B cell (primary cell): Measurements from ENCODE around the gene SAMM50. TPM values are rescaled to one million over a fixed set of nuclear protein-coding genes. Genes with fewer than 3 reads are reported as not detected.

Source experiments
- ATAC-seq: fragments of 200-7000 bp; cut with Tn5 transposase; one replicate; pipeline ENCODE4 v1.10.0; 2021; ENCODE audit warnings: low read depth, mild to moderate bottlenecking, moderate number of reproducible peaks, moderate library complexity
- CTCF ChIA-PET: fragments of 350-600 bp; sonication (Branson Sonifier 250); formaldehyde crosslinking; loops from one replicate; lab custom pipeline; 2021; ENCODE audit warnings: antibody characterized with exemption, inconsistent platforms; lab: Charles Lee
- POLR2A ChIA-PET: fragments of 350-600 bp; sonication (Branson Sonifier 250); formaldehyde crosslinking; loops from one replicate; lab custom pipeline; 2021; ENCODE audit warnings: antibody characterized with exemption; lab: Charles Lee
- DNase-seq: peaks from one replicate; pipeline ENCODE4 v3.0.0; 2013
- H2AFZ ChIP-seq: 2 replicates; pipeline ENCODE4 v1.6.1; 2012; ENCODE audit warnings: mild to moderate bottlenecking, low read depth, low read length; ENCODE audit not compliant: insufficient read depth, poor library complexity, severe bottlenecking
- H3K27ac ChIP-seq, 2 donors: 1 replicate in 1 of 2; 2 replicates in 1 of 2; pipeline ENCODE4 v1.5.1; 2012 to 2013; ENCODE audit warnings: low read length in 2 of 2, mild to moderate bottlenecking in 2 of 2, moderate library complexity in 1 of 2
- H3K27me3 ChIP-seq, 4 experiments: fragments of 200-600 bp in 1 of 4; sonication (generic) in 1 of 4; replicated peaks in 1 of 4; 1 replicate in 2 of 4; 2 replicates in 2 of 4; pipeline versions ENCODE4 v1.6.1 to v1.7.0; 2013 to 2016; ENCODE audit warnings: low read length in 3 of 4, mild to moderate bottlenecking in 2 of 4, mixed read lengths in 1 of 4, moderate library complexity in 1 of 4; ENCODE audit not compliant: insufficient read depth in 4 of 4, control insufficient read depth in 3 of 4; ENCODE audit errors: control extremely low read depth in 1 of 4
- H3K36me3 ChIP-seq, 2 experiments: replicated peaks in 1 of 2; 1 replicate in 1 of 2; 2 replicates in 1 of 2; pipeline versions ENCODE4 v1.6.1 to v1.7.1; 2013; ENCODE audit warnings: low read length in 1 of 2; ENCODE audit not compliant: insufficient read depth in 2 of 2, control insufficient read depth in 1 of 2; ENCODE audit errors: control extremely low read depth in 1 of 2, extremely low read depth in 1 of 2
- H3K4me1 ChIP-seq, 2 donors: fragments of 200-600 bp in 1 of 2; sonication (generic) in 1 of 2; 1 replicate in 1 of 2; 2 replicates in 1 of 2; pipeline versions ENCODE4 v1.5.1 to v1.6.1; 2013 to 2017; ENCODE audit warnings: low read length in 2 of 2; ENCODE audit not compliant: control insufficient read depth in 2 of 2, insufficient read depth in 2 of 2
- H3K4me2 ChIP-seq: replicated peaks from 2 replicates; pipeline ENCODE3; 2012; ENCODE audit warnings: mild to moderate bottlenecking, low read depth, low read length; ENCODE audit not compliant: poor library complexity, severe bottlenecking
- H3K4me3 ChIP-seq, 5 experiments: fragments of 200-600 bp in 1 of 5; sonication (generic) in 1 of 5; 1 replicate in 3 of 5; 2 replicates in 2 of 5; pipeline versions ENCODE4 v1.5.1 to v1.7.0; 2011 to 2016; ENCODE audit warnings: low read length in 4 of 5, mild to moderate bottlenecking in 4 of 5, low read depth in 2 of 5, control low read depth in 1 of 5, moderate library complexity in 1 of 5; ENCODE audit not compliant: insufficient read depth in 1 of 5; ENCODE audit errors: control extremely low read depth in 1 of 5, extremely low read depth in 1 of 5
- H3K79me2 ChIP-seq: fragments of 200-600 bp; sonication (generic); one replicate; pipeline ENCODE4 v1.6.0; 2016; ENCODE audit warnings: low read length; ENCODE audit not compliant: control insufficient read depth, insufficient read depth
- H3K9ac ChIP-seq: fragments of 200-600 bp; sonication (generic); 2 replicates; pipeline ENCODE4 v1.6.1; 2017; ENCODE audit warnings: mild to moderate bottlenecking, low read length, moderate library complexity
- H3K9me3 ChIP-seq, 3 donors: one replicate each; pipeline versions ENCODE4 v1.6.1 to v1.7.1; 2013; ENCODE audit warnings: low read length in 2 of 3; ENCODE audit not compliant: control insufficient read depth in 2 of 3, insufficient read depth in 1 of 3; ENCODE audit errors: control extremely low read depth in 1 of 3
- H4K20me1 ChIP-seq: 2 replicates; pipeline ENCODE4 v1.6.0; 2012; ENCODE audit warnings: mild to moderate bottlenecking, low read length; ENCODE audit not compliant: insufficient read depth, control insufficient read depth, poor library complexity, severe bottlenecking
- H3K27ac Mint-ChIP-seq: one replicate; pipeline ENCODE4 v1.8.0; 2021; ENCODE audit warnings: mixed read lengths
- H3K27me3 Mint-ChIP-seq: one replicate; pipeline ENCODE4 v1.8.0; 2021; ENCODE audit warnings: mixed read lengths
- H3K4me1 Mint-ChIP-seq: one replicate; pipeline ENCODE4 v1.8.0; 2021; ENCODE audit warnings: mixed read lengths
- H3K4me3 Mint-ChIP-seq: one replicate; pipeline ENCODE4 v1.8.0; 2021; ENCODE audit warnings: mixed read lengths
- H3K9me3 Mint-ChIP-seq: one replicate; pipeline ENCODE4 v1.8.0; 2022; ENCODE audit warnings: mixed read lengths; ENCODE audit not compliant: insufficient read depth
- EZH2 ChIP-seq: IDR thresholded peaks from 2 replicates; pipeline ENCODE4 v1.6.1; 2012; ENCODE audit warnings: borderline replicate concordance, low read depth, mild to moderate bottlenecking, moderate library complexity, low read length; ENCODE audit not compliant: insufficient read depth, poor library complexity, severe bottlenecking
- WGBS: methylation state at CpG from one replicate; pipeline ENCODE4 v1.1.5; 2013; ENCODE audit warnings: missing lambda C conversion rate; ENCODE audit not compliant: insufficient coverage; 5-methylcytosine and 5-hydroxymethylcytosine counted together
- intact Hi-C: fragments of 100-400 bp; cut with micrococcal nuclease; formaldehyde crosslinking; loops from one replicate; pipeline ENCODE4 v1.10.0; 2022
- polyA plus RNA-seq: library from polyadenylated mRNA; depleted of rRNA; stranded (reverse); fragments of >200 nt; gene quantifications from 2 replicates; pipeline ENCODE4 v1.2.3, GENCODE V29; 2012
- total RNA-seq, 2 donors: library from RNA; stranded (reverse); fragments of 120-200 nt in 1 of 2; gene quantifications; 1 replicate in 1 of 2; 2 replicates in 1 of 2; pipeline versions ENCODE4 v1.2.3 to v1.2.4, GENCODE V29; 2013 to 2022
- TF ChIP-seq, protein P1 (sequence below): fragments of 200-600 bp; IDR thresholded peaks from one replicate; pipeline ENCODE4 v1.8.0; 2022; ENCODE audit warnings: antibody characterized with exemption, mild to moderate bottlenecking

SAMM50 gene
- total and polyA plus RNA-seq, 2 donors (not counting 1 experiment from before 2014, with no cell fraction given): 18.8 to 43.2 TPM

DNA sequence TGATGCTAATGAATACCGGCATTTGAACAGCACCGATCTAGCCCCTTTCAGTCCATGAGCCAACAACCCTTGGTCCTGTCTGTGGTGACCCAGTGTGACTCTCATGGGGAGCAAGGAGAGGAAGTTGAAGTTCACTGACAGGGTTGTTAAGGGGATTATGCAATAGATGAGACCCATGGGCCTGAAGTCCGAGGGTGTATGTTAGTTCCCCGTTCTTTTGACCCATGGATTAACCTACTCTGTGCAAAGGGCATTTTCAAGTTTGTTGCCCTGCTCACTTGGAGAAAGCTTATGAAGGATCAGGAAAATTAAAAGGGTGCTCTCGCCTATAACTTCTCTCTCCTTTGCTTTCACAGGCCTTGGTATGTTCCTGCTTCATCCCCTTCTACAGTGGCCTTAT, 26.8 kb upstream of the SAMM50 start:
- CTCF ChIA-PET: no interaction called here
- no peaks in the 10 kb centered on the region for H3K9me3 Mint-ChIP-seq
- Histone ChIP-seq H4K20me1 (no peaks in the 10 kb centered on the region), H3K9ac (no peak overlapping the region), H3K9me3 (peaks cover 0 to 17% (median 0%) of the 10 kb centered on the region in 3 donors), H3K4me1 (peaks cover 6% of the 10 kb centered on the region in 2 donors), H3K27me3 (peaks cover 0 to 20% (median 8%) of the 10 kb centered on the region in 4 experiments), H3K27ac (no peak overlapping the region), H3K36me3 (no peaks in the 10 kb centered on the region), H2AFZ (no peak overlapping the region), H3K4me2 (no peak overlapping the region), H3K4me3 (no peak overlapping the region), H3K79me2 (no peaks in the 10 kb centered on the region)
- H3K4me3 Mint-ChIP-seq: no peak overlapping the region
- H3K4me1 Mint-ChIP-seq: peaks cover 2% of the 10 kb centered on the region
- peaks cover 34% of the 10 kb centered on the region for H3K27me3 Mint-ChIP-seq
- intact Hi-C loops: no loop called here
- TF ChIP-seq, protein P1, sequence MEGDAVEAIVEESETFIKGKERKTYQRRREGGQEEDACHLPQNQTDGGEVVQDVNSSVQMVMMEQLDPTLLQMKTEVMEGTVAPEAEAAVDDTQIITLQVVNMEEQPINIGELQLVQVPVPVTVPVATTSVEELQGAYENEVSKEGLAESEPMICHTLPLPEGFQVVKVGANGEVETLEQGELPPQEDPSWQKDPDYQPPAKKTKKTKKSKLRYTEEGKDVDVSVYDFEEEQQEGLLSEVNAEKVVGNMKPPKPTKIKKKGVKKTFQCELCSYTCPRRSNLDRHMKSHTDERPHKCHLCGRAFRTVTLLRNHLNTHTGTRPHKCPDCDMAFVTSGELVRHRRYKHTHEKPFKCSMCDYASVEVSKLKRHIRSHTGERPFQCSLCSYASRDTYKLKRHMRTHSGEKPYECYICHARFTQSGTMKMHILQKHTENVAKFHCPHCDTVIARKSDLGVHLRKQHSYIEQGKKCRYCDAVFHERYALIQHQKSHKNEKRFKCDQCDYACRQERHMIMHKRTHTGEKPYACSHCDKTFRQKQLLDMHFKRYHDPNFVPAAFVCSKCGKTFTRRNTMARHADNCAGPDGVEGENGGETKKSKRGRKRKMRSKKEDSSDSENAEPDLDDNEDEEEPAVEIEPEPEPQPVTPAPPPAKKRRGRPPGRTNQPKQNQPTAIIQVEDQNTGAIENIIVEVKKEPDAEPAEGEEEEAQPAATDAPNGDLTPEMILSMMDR: no peak
- TF ChIP-seq EZH2: no peak
- H3K27ac Mint-ChIP-seq: no peak overlapping the region
- POLR2A ChIA-PET: no interaction called here
- DNase-seq: no peak
- ATAC-seq: no peak
- WGBS: 69% methylated on average over 5 of the region's 5 CpGs

DNA sequence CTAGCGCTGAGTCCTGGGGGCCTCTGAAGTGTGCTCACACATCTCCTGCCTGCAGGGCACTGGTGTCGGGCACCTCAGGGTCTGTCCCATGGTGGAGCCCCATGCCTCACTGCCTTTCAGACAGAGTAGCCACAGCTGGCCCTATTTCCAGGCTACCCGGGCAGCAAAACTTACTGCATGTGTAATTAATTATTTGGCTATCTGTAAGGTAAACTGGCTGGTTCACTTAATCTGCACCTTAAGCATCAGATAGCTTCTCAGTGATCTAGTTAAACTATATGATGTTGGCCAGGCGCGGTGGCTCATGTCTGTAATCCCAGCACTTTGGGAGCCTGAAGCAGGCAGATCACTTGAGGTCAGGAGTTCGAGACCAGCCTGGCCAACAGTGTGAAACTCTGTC, 26.3 kb upstream of the SAMM50 start:
- TF ChIP-seq, protein P1: no peak
- no peak for TF ChIP-seq EZH2
- no peaks in the 10 kb centered on the region for H3K9me3 Mint-ChIP-seq
- H3K9ac ChIP-seq: no peak overlapping the region
- H3K4me3 Mint-ChIP-seq: no peak overlapping the region
- H3K4me3 ChIP-seq: no peak overlapping the region
- ATAC-seq (no peak), DNase-seq (no peak)
- H3K27me3 ChIP-seq: peaks cover 0 to 16% (median 8%) of the 10 kb centered on the region in 4 experiments
- H3K36me3 ChIP-seq: no peaks in the 10 kb centered on the region
- H3K4me1 Mint-ChIP-seq: peaks cover under 1% of the 10 kb centered on the region
- H3K79me2 ChIP-seq: no peaks in the 10 kb centered on the region
- peaks cover 4 to 5% of the 10 kb centered on the region in 2 donors for H3K4me1 ChIP-seq
- CTCF ChIA-PET: no interaction called here
- WGBS: 80% methylated on average over 6 of the region's 6 CpGs
- no peak overlapping the region for H2AFZ ChIP-seq
- H3K4me2 ChIP-seq: no peak overlapping the region
- H3K27me3 Mint-ChIP-seq: peaks cover 38% of the 10 kb centered on the region
- intact Hi-C loops: no loop called here
- H3K27ac Mint-ChIP-seq: no peak overlapping the region
- no peaks in the 10 kb centered on the region for H4K20me1 ChIP-seq
- no peak overlapping the region for H3K27ac ChIP-seq
- peaks cover 0 to 14% (median 0%) of the 10 kb centered on the region in 3 donors for H3K9me3 ChIP-seq
- POLR2A ChIA-PET: no interaction called here
